GM15510 (cell line): ENCODE results near the gene POGZ.

Source experiments
- POLR2A ChIP-seq: IDR thresholded peaks from 3 replicates; pipeline ENCODE4 v1.6.1; 2011; ENCODE audit warnings: borderline replicate concordance; ENCODE audit not compliant: insufficient read length; ENCODE audit errors: extremely low read depth

The POGZ gene

DNA sequence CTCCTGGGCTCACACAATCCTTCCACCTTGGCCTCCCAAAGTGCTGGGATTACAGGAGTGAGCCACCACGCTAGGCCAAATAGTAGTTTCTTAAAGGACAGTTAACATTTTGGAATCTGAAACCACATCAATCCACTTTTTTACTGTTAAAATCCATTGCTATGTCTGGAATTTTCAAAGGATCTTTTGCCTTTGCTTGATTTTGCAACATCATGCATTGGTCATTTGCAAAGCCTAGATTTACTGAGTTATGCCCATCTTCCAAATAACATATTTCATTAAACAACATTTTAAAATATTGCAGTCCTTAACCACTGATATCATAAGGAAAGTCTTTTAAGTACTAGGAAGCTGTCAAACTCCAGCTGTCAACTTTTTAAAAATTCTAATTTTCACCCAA is 3.3 kb downstream of the POGZ start:
- TF ChIP-seq POLR2A = no peak

GRCh38 chr1:151455231-151455630 is 4.1 kb downstream of the POGZ start:
- no peak for TF ChIP-seq POLR2A

DNA sequence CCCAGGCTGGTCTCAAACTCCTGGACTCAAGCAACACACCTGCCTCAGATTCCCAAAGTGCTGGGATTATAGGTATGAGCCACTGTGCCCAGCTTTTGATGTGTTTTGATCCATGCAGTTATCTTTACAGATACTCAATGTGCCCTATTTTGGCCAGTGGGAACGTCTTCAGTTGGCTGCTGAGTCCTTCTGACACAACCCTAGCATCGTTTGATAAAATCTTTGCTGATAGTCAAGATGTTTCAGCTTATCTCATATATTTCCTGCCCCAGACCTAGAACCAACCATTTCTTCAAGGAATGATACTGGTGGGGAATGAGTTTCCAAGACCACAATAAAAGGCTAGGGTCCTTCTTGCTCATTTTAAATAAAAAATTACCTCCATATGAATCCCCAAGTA is 11.6 kb downstream of the POGZ start:
- no peak for TF ChIP-seq POLR2A

- TF ChIP-seq POLR2A = no peak
Measured at GRCh38 chr1:151444783-151445177, 14.5 kb downstream of the POGZ start.

DNA sequence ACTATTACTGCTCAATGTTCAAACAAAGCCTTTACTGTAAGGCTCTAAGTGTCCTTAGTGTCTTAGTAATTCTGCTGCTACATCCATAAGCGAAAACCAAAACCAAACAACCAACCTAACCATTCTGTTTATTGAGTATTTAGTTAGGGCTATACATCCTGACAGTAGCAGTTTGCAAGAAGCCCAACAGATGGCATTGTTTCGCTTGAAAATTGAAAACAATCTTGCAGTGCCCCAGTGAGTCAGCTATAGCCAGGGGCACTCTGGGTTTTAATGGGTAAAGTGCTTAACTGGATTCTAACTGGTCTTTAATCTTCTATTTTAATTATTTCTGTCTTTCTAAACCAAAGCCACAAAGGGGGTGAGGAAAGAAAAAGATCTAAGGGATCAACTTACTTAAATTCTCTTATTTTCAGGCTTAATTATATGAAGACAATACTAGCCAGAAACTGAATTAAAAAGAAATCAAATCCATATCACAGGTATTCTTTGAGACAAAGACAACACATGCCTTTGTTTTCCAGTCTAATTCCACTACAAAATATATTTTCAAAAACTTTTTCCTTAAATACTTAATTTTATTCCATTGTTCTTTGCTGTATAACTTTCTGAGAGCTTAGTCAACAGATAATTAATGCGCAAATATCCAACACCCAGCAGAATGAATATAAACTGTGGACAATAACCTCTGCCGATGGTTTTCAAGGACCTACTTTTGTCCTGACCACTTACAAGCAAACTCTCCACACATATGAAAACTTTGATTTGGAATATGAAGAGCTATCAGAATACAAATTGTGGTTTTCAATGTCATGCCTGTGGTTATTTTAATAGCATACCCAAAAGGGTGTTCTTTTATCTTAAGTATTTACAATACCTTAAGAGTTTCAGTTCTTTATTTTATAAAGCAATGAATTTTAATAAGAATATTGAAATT is 15.2 kb downstream of the POGZ start:
- no peak for TF ChIP-seq POLR2A

- no peak for TF ChIP-seq POLR2A
Measured at GRCh38 chr1:151436985-151437384, 22.3 kb downstream of the POGZ start.

GRCh38 chr1:151435174-151435573 is 24.1 kb downstream of the POGZ start:
- no peak for TF ChIP-seq POLR2A

- no peak for TF ChIP-seq POLR2A
Measured at GRCh38 chr1:151428068-151428467, 31.2 kb downstream of the POGZ start.

DNA sequence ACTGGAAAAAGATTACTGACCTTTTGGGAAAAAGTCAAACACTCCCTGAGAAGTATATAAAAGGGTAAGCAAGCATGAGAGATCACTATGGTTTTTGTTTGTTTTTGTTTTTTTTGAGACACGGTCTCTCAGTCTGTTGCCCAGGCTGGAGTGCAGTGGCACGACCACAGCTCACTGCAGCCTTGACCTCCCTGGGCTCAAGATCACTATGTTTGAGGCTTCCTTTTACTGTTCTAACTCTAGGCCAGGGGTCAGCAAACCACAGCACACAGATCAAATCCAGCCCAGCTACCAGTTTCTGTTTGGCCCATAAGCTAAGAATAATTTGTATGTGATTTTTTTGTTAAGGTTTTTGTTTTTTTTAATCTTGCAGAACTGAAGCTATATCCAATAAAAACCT is 34.2 kb downstream of the POGZ start:
- no peak for TF ChIP-seq POLR2A

DNA sequence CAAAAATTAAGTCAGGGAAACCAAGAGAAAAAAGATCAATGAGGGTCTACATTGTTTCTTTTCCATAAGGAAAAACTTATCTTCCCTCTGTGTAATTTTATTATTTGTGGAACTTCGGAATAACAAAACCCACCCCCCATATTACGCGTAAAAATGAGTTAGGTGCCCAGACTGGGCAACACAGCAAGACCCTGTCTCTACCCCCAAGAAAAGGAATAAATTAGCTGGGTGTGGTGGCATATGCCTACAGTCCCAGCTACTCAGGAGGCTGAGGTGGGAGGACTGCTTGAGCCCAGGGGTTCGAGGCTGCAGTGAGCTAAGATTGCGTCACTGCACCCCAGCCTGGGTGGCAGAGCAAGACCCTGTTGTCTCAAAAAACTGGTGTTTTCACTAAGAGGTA is 39.5 kb downstream of the POGZ start:
- no peak for TF ChIP-seq POLR2A

DNA sequence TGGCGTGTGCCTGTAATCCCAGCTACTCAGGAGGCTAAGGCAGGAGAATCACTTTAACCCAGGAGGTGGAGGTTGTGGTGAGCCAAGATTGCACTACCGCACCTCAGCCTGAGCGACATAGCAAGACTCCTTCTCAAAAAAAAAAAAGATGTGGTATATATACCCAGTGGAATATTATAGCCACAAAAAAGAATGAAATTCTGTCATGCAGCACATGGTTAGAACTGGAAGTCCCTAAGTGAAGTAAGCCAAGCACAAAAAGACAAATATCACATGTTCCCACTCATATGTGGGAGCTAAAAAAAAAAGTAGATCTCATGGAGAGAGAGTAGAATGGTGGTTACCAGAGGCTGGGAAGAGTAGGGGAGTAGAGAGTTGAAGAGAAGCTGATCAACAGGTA is 41.2 kb downstream of the POGZ start:
- no peak for TF ChIP-seq POLR2A

- no peak for TF ChIP-seq POLR2A
Measured at GRCh38 chr1:151416231-151416630, 43.1 kb downstream of the POGZ start.

DNA sequence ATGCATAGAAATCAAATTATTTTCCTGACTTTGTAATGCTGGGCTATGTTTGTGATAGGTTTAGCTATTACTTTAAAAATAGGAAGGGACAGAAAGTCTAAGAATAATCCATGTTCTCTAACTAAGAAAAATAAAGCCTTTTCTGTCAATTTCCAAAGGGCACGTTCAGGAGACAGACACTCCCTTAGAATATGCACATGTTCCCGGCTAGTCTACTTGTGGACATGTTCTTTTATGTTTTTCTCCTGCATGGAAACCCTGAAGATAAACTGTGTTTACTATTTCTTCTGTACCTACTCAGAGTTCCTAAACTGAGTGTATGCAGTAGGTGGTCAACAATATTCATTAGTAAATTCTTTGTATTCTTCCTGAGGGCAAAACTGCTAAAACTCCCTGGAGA is 47.4 kb downstream of the POGZ start:
- no peak for TF ChIP-seq POLR2A

DNA sequence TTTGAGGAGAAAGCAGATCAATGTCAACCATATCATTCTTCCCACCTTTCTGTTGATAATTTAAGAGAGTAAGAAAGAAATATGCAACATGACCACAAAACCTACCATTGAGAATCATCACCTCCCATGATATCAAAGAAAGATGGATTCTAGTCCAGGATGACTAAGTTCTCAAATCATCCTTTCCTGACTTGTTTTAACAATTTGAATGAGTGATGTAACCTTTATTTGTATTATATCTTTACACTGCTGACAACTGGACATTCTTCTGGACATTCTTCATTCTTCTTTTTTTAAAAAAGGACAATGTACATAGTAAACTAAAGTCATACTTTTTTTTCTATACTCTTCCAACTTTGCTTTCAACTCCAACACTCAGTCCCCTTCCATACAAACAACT is 50.4 kb downstream of the POGZ start:
- TF ChIP-seq POLR2A = no peak

- TF ChIP-seq POLR2A = no peak
Measured at GRCh38 chr1:151407304-151407703, 52.0 kb downstream of the POGZ start.

GRCh38 chr1:151406176-151406575 is 53.1 kb downstream of the POGZ start:
- no peak for TF ChIP-seq POLR2A

DNA sequence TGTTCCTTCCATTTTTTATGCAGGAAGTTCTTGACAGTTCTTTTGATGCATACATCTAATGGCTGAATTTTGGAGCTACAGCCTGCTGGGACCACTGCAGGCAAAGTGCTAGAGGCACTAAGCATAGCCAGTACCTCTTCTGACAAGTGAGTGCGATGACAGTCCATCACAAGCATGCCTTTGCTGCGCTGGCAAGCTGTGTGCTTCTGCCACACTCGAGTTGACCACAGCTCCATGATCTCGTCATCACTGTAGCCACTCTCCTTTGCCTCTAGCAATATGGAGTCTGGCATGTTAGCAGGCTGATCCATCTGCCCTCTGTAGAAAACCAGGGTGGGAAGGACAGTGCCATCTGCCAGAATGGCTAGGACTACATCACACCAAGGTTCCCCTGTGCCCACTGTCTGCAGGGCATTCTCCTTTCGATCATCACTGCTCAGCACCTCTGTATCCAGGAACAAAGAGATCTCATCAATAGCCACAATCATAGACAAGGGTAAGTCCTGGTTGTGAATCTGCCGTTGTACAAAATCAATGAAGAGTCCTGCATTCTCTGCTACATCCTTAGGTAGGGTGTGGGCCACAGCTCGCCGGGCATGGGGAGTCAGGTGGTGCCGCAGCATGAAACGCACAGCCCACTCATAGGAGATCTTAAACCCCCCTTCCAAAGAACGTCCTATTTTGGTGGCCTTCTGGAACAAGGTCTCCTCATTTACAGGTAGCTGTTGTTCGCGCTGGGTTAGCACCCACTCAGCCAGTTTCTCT is 53.9 kb downstream of the POGZ start:
- no peak for TF ChIP-seq POLR2A

- no peak for TF ChIP-seq POLR2A
Measured at GRCh38 chr1:151403612-151404011, 55.7 kb downstream of the POGZ start.
